HT1080 (cell line): ENCODE results near the gene ACER3. TPM values are rescaled to one million over a fixed set of nuclear protein-coding genes. Genes with fewer than 3 reads are reported as not detected.
"Not testable (repeated sequence)": the region's sequence is repeated elsewhere in the genome, so short reads cannot be mapped to it uniquely, and the experiment has no call there.

Experiments used
- DNase-seq: peaks from one replicate; pipeline ENCODE4 v3.0.0-alpha.2; 2015; ENCODE audit warnings: low read depth
- total RNA-seq: library from RNA; depleted of rRNA; stranded (reverse); fragments of >200 nt; shearing (Covaris generic); gene quantifications from 2 replicates; pipeline ENCODE4 v1.2.3, GENCODE V29; 2014

The ACER3 gene
- total RNA-seq, 1 experiment from 2014 or later = 15.0 TPM

DNA sequence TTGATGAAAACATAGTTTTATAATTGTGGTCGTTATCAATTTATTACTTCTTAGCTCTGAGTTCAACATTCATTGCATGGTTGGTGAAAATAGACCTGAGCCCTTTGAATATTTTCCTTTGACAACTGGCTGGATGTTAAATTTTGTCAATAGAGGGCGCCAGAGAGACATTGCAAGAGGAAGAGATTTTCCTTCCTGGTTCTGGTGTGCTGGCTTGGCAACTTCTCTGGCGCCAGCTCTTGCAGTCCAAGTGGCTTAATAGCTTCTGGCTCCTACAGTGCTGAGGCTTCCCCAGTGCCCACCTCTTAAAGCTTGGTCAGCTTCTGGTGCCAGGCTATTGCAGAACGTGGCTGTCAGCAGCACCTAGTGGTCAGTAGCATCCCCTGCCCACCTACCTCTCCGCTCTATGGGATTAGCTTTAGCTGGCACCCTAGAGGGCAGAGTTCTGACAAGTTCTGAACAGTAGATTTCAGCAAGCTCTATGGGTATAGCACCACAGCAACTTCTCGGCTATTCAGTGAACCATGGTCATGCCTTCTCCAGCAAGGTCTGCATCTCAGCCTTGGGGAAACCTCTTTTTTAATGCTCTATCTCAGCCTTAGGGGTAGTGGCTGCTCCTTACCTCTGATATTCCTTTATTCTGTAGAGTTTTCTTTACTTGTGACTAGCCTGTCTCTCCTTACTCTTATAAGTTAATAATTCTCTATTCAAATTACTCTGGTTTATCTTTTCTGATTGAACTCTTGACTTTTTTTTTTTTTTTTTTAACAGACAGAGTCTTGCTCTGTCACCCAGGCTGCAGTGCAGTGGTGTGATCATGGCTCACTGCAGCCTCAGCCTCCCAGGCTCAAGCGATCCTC, 59.4 kb downstream of the ACER3 start:
- DNase-seq = peak; percentile 78

GRCh38 chr11:76927160-76927559, 66.4 kb downstream of the ACER3 start:
- no peak for DNase-seq

DNA sequence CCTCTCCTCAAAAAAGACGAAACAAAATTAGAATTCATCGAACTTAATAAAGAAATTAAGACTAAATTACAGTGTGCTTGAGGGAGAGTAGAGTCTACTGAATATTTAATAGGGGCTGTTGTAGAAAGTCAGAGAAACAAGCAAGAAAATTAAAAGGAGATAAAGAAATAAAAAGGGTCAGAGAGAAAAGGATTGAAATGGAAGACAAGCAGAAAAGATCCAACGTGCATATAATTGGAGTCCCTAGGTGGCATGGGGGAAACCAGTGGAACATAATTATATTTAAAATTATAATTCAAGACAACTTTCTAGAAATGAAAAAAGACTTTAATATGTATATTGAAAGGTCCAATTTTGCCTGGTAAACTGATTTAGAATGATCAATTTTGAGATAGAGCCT, 74.3 kb downstream of the ACER3 start:
- no peak for DNase-seq

GRCh38 chr11:76939219-76939631, 78.5 kb downstream of the ACER3 start:
- DNase-seq = no peak

GRCh38 chr11:76944225-76944624, 83.5 kb downstream of the ACER3 start:
- DNase-seq = no peak

- DNase-seq = no peak
These were observed 85.5 kb downstream of the ACER3 start for GRCh38 chr11:76946223-76946622.

DNA sequence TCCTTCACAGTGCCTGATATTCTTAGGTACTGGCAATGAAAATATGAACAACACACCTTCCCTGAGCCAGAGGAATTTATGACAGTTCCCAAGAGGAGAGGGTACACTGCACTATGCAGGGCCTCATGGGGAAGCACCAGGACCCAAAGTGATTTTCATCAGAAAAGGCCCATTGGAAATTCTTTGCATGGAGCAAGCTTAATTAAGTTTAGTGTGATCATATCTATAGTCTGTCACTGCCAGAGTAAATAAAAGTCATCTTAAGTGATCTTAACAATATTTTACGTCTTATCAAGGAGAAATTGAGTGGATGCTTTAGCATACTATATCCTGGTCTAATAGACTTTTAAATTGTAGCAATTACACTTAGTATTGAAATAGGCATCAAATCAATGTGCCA, 86.5 kb downstream of the ACER3 start:
- DNase-seq = no peak

- DNase-seq = no peak
These were observed 87.1 kb downstream of the ACER3 start for GRCh38 chr11:76947800-76948199.

DNA sequence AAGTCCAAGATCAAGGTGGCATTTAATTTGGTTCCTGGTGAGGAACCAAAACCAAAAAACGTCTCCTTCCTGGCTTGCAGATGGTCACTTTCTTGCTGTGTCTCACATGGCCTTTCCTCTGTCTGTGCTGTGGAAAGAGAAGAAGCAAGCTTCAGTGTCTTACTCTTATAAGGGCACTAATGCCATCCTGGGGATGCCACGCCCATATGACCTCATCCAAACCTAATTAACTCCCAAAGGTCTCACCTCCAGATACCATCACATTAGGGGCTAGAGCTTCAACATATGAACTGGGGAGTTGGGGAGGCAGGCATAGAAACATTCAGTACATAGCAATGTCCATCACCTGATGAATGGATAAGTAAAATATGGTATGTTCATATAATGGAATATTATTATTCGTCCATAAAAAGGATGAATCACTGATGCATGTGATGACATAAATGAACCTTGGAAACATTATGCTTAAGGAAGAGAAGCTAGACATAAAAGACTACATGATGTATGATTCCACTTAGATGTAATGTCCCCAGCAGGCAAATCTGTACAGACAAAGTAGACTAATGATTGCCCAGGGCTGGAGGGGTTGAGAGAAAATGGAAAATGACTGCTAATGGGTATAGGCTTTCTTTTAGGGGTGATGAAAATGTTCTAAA, 94.9 kb downstream of the ACER3 start:
- DNase-seq = no peak

- no peak for DNase-seq
These were observed 102.1 kb downstream of the ACER3 start for GRCh38 chr11:76962583-76963416.

GRCh38 chr11:76963417-76964168, 102.9 kb downstream of the ACER3 start:
- not testable (repeated sequence) for DNase-seq

DNA sequence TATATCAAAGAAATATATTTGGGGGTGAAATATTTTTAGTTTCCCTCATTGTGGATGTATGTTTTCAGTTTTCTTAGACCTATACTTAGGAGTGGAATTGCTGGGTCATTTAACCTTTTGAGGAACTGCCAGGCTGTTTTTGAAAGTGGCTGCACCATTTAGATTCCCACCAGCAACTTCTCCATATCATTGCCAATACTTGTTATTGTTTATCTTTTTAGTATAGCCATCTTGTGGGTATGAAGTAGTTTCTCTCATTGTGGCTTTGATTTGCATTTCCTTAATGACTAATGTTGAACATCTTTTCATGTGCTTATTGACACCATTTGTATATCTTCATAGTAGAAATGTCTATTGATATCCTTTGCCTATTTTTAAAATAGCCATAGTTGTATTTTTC, 111.3 kb downstream of the ACER3 start:
- no peak for DNase-seq

GRCh38 chr11:76974179-76974891, 113.6 kb downstream of the ACER3 start:
- DNase-seq = no peak

- DNase-seq = no peak
These were observed 114.8 kb downstream of the ACER3 start for GRCh38 chr11:76975513-76975912.

DNA sequence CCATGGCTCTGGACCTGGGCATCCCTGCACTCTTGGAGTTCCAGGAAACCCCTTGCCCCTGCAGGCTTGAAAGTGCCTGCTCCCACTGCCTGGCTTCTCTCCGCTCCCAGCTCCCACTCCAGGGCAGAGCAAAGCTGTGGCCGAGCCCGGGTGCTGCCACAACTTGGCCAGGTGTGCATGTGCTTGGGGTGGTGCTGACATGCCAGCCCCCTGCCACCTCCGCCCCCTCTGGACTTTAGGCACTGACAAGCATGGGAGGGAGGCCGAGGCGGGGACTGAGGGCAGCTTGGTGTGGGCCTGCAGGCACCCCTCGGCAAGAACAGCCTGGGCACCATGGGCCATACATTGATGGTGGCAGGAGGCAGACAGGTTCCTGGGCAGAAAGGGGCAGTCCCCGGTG, 117.1 kb downstream of the ACER3 start:
- no peak for DNase-seq

GRCh38 chr11:76978239-76978638, 117.5 kb downstream of the ACER3 start:
- no peak for DNase-seq

DNA sequence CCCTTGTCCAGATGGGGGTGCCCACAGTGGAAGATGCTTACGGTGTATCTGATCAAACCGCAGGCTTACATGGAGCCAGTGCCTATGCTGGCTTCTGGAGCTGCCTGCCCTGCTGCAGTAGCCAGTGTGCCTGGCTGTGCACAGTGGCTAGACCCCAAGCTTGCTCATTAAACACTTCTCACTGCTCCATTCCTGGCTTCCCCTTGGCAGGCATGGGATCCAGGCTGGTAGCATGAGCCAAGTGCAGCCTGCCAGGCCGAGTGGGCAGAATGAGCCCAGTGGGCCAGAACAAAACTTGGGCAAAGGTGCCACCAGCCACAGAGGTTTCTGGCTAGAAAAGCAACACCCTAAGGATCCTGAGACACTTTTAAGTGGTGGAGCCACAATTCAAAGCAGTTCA, 118.1 kb downstream of the ACER3 start:
- DNase-seq = no peak

DNA sequence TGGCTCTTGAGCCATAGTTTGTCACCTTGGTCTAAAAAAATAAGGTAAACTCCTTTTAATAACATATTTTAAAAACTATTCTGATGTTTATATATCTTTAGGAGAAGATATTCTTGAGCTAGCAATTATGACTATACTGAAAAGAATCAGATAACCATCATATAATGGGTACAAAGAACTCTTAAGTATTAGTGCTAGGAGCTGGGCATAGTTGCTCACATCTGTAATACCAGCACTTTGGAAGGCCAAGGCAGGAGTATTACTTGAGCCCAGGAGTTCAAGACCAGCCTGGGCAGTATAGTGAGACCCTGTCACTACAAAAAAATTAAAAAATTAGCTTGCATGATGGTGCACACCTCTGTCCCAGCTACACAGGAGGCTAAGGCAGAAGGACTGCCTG, 119.5 kb downstream of the ACER3 start:
- DNase-seq = no peak

GRCh38 chr11:76984743-76985142, 124.0 kb downstream of the ACER3 start:
- no peak for DNase-seq

DNA sequence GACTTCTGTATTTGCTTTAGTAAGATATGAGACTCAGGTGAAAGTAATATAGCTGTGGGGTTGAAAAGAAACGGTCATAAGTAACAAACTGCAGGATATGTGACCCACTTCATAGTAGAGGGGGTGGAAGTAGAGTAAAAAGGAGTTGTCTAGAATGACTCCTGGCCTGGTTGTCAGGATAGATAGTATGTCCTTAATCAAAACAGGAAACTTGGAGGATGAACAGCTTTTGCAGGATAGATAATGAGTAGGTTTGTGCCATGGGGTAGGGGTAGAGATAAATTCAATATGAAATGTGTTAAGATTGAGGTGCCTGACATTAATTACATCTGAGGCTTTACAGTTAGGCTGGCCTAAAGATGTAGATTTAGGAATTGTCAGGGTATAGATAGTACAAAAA, 126.5 kb downstream of the ACER3 start:
- DNase-seq = no peak

GRCh38 chr11:76990628-76991027, 129.9 kb downstream of the ACER3 start:
- no peak for DNase-seq
